Testis (tissue), 2 donors: Measurements from ENCODE around the gene DDX43.

Source experiments
- POLR2A ChIP-seq: fragments of 450-650 bp; IDR thresholded peaks from one replicate; pipeline ENCODE4 v1.6.1; 2017; ENCODE audit warnings: antibody characterized with exemption, mild to moderate bottlenecking, moderate library complexity
- TF ChIP-seq, protein P1 (sequence below), 3 experiments: fragments of 450-650 bp in 2 of 3; fragments of 200-600 bp in 1 of 3; sonication (generic) in 1 of 3; IDR thresholded peaks; one replicate each; pipeline ENCODE4 v1.5.1; 2016 to 2019; ENCODE audit warnings: antibody characterized with exemption in 3 of 3, mild to moderate bottlenecking in 2 of 3, moderate library complexity in 1 of 3

DNA sequence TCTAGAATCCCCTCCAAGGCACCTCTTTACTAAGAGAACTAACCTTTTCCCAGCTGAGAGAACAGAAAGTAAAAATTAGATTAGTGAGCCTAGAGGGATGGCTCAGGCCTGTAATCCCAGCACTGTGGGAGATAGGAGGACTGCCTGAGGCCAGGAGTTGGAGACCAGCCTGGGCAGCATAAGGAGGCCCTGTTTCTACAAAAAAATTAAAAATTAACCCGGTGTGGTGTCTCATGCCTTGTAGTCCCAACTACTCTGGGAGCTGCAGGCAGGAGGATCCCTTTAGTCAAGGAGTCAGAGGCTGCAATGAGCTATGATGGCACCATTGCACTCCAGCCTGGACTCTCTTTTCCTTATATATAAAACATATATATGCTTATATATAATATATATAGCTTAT is 19.4 kb upstream of the DDX43 start:
- TF ChIP-seq, protein P1, sequence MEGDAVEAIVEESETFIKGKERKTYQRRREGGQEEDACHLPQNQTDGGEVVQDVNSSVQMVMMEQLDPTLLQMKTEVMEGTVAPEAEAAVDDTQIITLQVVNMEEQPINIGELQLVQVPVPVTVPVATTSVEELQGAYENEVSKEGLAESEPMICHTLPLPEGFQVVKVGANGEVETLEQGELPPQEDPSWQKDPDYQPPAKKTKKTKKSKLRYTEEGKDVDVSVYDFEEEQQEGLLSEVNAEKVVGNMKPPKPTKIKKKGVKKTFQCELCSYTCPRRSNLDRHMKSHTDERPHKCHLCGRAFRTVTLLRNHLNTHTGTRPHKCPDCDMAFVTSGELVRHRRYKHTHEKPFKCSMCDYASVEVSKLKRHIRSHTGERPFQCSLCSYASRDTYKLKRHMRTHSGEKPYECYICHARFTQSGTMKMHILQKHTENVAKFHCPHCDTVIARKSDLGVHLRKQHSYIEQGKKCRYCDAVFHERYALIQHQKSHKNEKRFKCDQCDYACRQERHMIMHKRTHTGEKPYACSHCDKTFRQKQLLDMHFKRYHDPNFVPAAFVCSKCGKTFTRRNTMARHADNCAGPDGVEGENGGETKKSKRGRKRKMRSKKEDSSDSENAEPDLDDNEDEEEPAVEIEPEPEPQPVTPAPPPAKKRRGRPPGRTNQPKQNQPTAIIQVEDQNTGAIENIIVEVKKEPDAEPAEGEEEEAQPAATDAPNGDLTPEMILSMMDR (IDR thresholded peaks at IDR 0.05): no peak
- no peak for TF ChIP-seq POLR2A
